Measurements from ENCODE around the gene FAM120A.
"Not testable (repeated sequence)": the region's sequence is repeated elsewhere in the genome, so short reads cannot be mapped to it uniquely, and the experiment has no call there.

FAM120A gene

DNA sequence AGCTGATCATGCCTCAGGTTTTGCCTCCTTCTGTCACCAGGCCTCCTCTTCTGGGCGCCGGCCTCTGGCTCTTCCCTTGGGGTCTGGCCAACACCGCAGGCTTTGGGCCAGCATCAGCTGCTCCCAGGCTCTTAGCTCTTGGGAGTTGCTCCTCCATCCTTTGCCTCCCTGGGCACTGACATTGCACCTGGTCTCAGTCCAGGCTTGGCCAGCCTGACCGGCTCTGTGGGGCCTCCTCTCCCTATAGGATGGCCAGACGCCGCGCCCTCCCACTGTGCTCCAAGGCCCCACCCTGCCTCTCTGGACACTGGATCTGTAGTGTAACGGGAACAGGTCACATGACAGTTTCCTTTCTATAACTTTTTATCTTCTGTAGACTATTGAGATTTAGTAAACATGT lies 59.7 kb downstream of the FAM120A start:
- DNase-seq (ENCODE audit: low read depth, low spot score) = not testable (repeated sequence)

DNA sequence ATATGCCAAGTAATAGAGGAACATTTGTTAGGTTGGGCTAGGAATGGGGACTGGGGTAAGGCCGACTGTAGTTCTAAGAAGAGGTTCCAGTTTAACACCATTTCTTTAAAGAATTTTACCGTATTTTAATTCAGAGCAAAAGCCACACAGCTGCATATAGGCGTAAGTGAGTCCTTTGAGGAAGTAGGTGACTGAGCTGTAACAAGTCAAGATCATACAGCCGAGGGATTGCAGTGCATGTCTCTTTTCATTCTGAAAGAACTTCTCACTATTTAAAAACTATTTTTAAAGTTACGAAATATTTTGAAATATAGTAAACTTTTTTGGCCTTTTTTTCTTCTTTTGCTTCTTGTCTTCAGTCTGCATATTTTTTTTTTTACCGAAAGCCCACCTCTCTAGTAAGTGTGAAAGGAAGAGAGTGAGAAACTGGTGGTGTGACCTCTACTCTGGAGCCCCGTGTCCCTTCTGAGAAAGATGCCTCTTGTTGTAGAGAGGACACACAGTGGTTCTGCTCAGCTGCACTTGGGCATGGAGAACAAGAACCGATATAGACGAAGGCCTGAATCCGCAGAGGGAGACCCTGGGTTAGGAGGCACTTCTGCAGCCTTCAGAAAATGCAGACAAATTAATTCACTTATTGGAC lies 60.8 kb downstream of the FAM120A start:
- DNase-seq (ENCODE audit: low read depth, low spot score) = not testable (repeated sequence)

- no peak for DNase-seq (ENCODE audit: low read depth, low spot score)
Observed at GRCh38 chr9:93513606-93514005, 62.1 kb downstream of the FAM120A start.

GRCh38 chr9:93517331-93517730 lies 65.8 kb downstream of the FAM120A start:
- DNase-seq (ENCODE audit: low read depth, low spot score) = no peak

- no peak for DNase-seq (ENCODE audit: low read depth, low spot score)
Observed at GRCh38 chr9:93520523-93520922, 69.0 kb downstream of the FAM120A start.

DNA sequence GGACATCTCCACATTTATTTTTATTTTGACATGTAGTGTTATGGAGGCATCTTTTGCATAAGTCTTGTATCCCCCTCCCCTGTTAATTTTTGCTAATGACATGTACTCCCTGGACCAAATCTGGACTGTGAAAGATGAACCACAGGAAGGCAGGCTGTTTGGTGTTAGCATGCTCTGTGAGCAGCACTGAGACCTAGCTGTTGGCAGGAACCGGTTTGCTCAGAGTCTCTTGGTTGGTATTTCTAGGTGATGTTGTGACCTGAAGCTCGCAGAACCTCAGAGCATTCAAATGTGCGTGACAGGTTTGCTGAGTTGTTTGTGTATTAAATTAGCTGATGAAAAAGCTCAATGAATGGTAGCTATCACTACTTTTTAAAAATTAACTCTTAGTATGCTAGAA lies 71.3 kb downstream of the FAM120A start:
- no peak for DNase-seq (ENCODE audit: low read depth, low spot score)

DNA sequence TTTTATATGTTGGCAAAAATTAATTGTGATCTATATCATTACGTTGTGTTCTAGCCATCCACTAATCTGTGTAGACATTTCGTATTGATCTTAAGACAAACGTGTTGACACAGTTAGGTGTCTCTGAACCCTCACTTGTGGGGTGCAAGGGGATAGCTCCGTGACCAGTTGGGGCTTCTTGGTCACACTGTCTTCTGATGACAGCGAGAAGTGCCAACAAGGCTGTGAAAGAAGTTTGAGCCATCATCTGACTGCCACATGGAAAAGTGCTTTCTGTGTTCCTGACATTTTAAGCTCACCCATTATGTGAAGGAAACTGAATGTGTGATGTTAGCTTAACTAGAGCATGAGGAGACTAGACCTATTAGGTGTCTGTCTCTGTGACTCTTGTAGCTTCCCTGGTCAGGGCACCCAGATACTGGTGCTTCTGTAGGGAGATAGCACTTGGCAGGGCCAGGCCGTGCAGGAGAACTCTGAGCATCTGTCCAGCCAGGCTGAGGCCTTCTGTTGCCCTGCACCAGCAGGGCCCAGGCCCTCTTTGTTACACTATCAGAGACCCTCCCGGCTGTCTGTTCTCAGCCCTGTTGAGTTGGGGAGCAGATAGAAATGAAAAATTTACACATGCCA lies 72.1 kb downstream of the FAM120A start:
- DNase-seq (ENCODE audit: low read depth, low spot score) = no peak

- no peak for DNase-seq (ENCODE audit: low read depth, low spot score)
Observed at GRCh38 chr9:93525476-93525875, 74.0 kb downstream of the FAM120A start.

GRCh38 chr9:93531374-93531773 lies 79.9 kb downstream of the FAM120A start:
- no peak for DNase-seq (ENCODE audit: low read depth, low spot score)

DNA sequence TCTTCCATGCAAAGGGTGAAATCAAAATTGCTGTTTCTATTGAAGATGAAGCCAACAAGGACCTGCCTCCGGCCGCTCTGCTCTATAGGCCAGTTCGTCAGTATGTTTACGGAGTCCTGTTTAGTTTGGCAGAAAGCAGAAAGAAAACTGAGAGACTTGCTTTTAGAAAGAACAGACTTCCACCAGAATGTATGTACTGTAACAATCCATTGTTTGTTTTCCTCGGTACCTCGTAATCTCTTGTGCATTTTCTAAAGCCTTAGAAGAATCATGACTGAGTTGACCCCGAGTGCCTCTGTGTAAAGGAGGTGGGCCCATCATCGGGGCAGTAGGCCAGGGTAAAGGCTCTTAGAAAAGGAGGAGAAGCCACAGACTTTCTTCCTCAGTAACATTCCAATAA lies 80.7 kb downstream of the FAM120A start:
- DNase-seq (ENCODE audit: low read depth, low spot score) = no peak

DNA sequence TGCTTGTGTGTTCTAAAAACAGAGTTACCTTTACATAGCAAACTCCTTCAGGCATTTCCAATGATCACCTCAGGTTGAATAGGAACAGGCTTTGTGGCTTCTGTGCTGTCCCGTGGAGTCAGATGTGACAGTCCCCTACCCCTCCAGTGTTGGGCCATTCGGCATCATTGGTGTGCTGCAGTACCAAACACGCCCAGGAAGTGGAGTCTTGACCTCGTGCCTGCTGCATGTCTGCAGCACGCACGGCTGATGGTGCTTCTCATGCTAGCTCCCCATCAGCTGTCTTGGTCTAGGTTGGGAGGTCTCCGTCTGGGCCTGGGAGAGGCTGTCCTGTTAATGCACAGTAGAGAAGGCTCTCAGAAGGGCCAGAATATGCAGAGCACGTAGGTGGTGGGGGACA lies 82.4 kb downstream of the FAM120A start:
- DNase-seq (ENCODE audit: low read depth, low spot score) = no peak

GRCh38 chr9:93536167-93536566 lies 84.7 kb downstream of the FAM120A start:
- no peak for DNase-seq (ENCODE audit: low read depth, low spot score)

DNA sequence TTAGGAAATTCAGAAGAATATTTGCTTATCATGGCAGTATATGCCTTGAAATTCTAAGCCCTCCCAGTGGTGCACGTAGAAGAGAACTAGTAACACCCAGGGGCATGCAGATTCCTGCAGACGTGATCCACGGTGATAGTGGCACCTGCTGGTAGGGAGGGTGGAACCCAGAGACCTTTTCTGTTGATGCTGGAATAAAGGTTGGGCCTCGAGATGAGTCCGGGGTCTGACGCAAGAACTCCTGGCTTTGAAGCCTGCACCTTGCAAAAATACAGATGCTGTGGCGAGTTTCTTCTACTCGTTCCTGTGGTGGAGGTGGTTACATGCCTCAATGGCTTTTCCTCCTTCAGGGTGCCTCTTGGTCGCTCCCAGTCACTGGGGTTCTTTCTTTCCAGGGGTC lies 85.4 kb downstream of the FAM120A start:
- DNase-seq (ENCODE audit: low read depth, low spot score) = no peak

- DNase-seq (ENCODE audit: low read depth, low spot score) = no peak
Observed at GRCh38 chr9:93540305-93540704, 88.8 kb downstream of the FAM120A start.

DNA sequence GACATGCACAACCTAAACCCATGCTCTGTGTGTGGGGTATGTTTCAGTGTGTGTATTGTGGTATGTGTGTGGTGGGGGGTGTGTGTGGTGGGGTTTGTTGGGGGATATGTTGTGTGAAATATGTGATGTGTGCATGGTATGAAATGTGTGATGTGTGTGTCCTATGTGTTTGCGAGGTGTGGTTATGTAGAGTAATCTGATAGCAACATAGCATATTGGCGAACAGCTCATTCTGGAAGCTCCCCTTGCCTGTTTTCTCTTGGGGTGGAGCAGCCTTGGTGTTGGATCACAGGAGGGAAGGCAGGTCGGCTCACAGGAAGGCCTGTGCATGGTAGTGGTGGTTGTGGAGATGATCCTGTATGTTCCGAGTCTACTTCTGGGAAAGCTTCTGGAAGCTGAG lies 89.5 kb downstream of the FAM120A start:
- DNase-seq (ENCODE audit: low read depth, low spot score) = no peak

- DNase-seq (ENCODE audit: low read depth, low spot score) = no peak
Observed at GRCh38 chr9:93541581-93542349, 90.3 kb downstream of the FAM120A start.

DNA sequence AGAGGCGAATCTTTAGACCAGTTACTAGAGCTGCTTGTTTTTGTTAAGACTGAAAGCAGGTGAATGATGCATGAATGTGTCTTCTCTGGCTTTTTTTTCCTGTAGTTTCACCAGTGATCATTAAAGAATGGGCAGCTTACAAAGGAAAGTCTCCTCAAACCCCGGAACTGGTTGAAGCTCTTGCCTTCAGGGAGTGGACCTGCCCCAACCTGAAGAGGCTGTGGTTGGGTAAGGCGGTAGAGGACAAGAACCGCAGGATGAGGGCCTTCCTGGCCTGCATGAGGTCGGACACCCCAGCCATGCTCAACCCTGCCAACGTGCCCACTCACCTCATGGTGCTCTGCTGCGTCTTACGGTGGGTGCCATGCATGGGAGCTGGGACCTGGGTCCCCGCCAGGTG lies 91.6 kb downstream of the FAM120A start:
- DNase-seq (ENCODE audit: low read depth, low spot score) = no peak

DNA sequence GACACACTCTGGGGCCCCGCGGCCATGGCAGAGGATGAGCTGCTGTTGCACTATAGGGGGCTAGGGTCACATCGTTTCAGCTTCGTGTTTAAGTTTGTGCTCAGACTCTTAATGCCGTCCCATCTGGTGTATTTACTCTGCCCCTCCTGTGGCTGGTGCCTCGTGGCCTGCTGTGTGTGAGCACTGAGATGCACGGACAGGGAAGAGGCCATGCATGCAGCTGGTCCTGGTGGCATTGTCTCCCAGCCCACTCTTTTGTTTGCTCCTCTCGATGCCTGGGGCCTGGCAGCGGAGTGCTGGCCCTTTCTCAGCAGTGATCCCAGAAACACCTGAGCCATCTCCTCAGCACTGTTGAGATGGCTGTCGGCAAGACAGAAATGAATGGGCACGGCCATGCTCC lies 94.9 kb downstream of the FAM120A start:
- no peak for DNase-seq (ENCODE audit: low read depth, low spot score)

GRCh38 chr9:93549611-93550010 lies 98.1 kb downstream of the FAM120A start:
- DNase-seq (ENCODE audit: low read depth, low spot score) = no peak

DNA sequence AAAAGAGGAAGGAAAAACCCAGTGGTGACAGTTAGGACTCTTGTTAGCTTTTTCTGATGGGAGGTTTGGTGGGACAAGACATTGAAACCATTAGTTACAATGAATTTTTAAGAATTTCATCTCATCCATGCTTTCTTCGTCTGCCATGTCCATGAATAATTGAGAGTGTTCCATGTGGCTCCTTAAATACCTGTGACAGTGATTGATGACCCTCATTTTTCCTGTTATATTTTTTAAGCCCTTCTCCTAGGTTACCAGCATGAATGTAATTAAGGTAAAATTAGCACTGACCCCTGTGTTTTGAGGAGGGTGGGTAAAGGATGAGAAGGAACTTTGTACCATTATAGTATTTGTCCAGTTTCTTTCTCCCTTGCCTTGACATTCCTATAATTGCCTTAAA lies 101.4 kb downstream of the FAM120A start:
- DNase-seq (ENCODE audit: low read depth, low spot score) = no peak

DNA sequence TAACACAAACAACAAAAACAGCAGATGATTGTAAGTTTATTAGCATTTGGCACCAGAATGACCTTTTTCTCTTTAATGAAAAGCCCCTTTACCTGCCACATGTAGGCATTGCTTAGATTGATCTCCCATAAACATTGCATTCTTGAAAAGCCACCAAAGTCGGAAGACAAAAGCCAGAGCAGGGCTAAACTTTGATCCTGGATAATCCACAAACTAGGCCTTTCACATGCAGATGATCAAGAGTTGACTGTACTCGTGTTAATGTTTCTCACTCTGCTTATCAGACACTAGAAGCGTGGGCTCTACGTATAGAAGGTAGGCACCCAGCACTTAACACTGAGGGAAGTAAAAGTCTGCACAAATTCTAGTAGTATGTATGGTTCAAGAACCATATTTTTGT lies 103.9 kb downstream of the FAM120A start:
- DNase-seq (ENCODE audit: low read depth, low spot score) = no peak

- no peak for DNase-seq (ENCODE audit: low read depth, low spot score)
Observed at GRCh38 chr9:93557366-93558137, 106.1 kb downstream of the FAM120A start.

All from iPS DF 19.7 (cell line).